Esophagus squamous epithelium (tissue), 5 donors: ENCODE measurements around the gene CNTNAP2. TPM values are rescaled to one million over a fixed set of nuclear protein-coding genes. Genes with fewer than 3 reads are reported as not detected.
"Not testable (repeated sequence)": the region's sequence is repeated elsewhere in the genome, so short reads cannot be mapped to it uniquely, and the experiment has no call there.

ENCODE experiments used
- DNase-seq: peaks from one replicate; lab custom pipeline; 2025; lab: John Stamatoyannopoulos, UW
- H3K27ac ChIP-seq, 4 donors: fragments of 200-600 bp; sonication (generic); one replicate each; pipeline ENCODE4 v1.5.1; 2016 to 2019; ENCODE audit warnings: mild to moderate bottlenecking in 1 of 4
- H3K27me3 ChIP-seq, 4 donors: fragments of 200-600 bp; sonication (generic); 1 replicate in 3 of 4; 2 replicates in 1 of 4; pipeline versions ENCODE4 v1.5.1 to v1.6.0; 2017 to 2021; ENCODE audit warnings: antibody characterized with exemption in 1 of 4
- H3K36me3 ChIP-seq, 3 donors: fragments of 200-600 bp; sonication (generic); one replicate each; pipeline ENCODE4 v1.5.1; 2016 to 2019
- H3K4me1 ChIP-seq, 3 donors: fragments of 200-600 bp; sonication (generic); one replicate each; pipeline ENCODE4 v1.5.1; 2017 to 2019
- H3K4me3 ChIP-seq, 4 donors: fragments of 200-600 bp; sonication (generic); 1 replicate in 3 of 4; 2 replicates in 1 of 4; pipeline ENCODE4 v1.5.1; 2016 to 2019; ENCODE audit warnings: mild to moderate bottlenecking in 2 of 4, moderate library complexity in 1 of 4
- H3K9me3 ChIP-seq, 3 donors: fragments of 200-600 bp; sonication (generic); one replicate each; pipeline ENCODE4 v1.5.1; 2016 to 2019
- CTCF ChIP-seq, 6 experiments: fragments of 450-650 bp in 4 of 6; fragments of 200-600 bp in 2 of 6; sonication (generic) in 2 of 6; IDR thresholded peaks; one replicate each; pipeline ENCODE4 v1.5.1; 2016 to 2019; ENCODE audit warnings: antibody characterized with exemption in 6 of 6, mild to moderate bottlenecking in 4 of 6, moderate library complexity in 4 of 6
- POLR2A ChIP-seq, 4 donors: fragments of 450-650 bp; IDR thresholded peaks; one replicate each; pipeline ENCODE4 v1.6.1; 2017; ENCODE audit warnings: antibody characterized with exemption in 4 of 4, mild to moderate bottlenecking in 4 of 4, moderate library complexity in 3 of 4
- WGBS, 2 donors: methylation state at CpG; one replicate each; pipeline ENCODE4 v1.1.5; 2018; 5-methylcytosine and 5-hydroxymethylcytosine counted together
- intact Hi-C: fragments of 100-400 bp; cut with DNase I; formaldehyde crosslinking; loops from one replicate; pipeline ENCODE4 v1.15.0; 2022
- total RNA-seq, 4 donors: library from RNA; depleted of rRNA; stranded (reverse); fragments of >200 nt; gene quantifications; one replicate each; pipeline ENCODE4 v1.1.0, GENCODE V29; 2016
- donor health status: DM: yes; HTN: yes; CAD: no.

CNTNAP2 gene
- total RNA-seq, 4 donors from 2014 or later: 0.95 to 2.3 (median 1.2) TPM

- Histone ChIP-seq H3K4me1 (no peaks in the 10 kb centered on the region), H3K27ac (no peak overlapping the region), H3K27me3 (no peaks in the 10 kb centered on the region), H3K9me3 (no peaks in the 10 kb centered on the region), H3K36me3 (no peaks in the 10 kb centered on the region), H3K4me3 (no peak overlapping the region)
- intact Hi-C loops: no loop called here
- TF ChIP-seq POLR2A (IDR thresholded peaks at IDR 0.05) (no peak), CTCF (IDR thresholded peaks at IDR 0.05) (no peak)
- no peak for DNase-seq
- WGBS, 2 donors: 53 to 71% methylated on average over 2 to 5 of the region's 5 CpGs
Observed at GRCh38 chr7:147584771-147585193, 1468.2 kb downstream of the CNTNAP2 start.

- no peaks in the 10 kb centered on the region for H3K4me1 ChIP-seq
- H3K4me3 ChIP-seq: no peak overlapping the region
- no peaks in the 10 kb centered on the region for H3K27me3 ChIP-seq
- intact Hi-C loops: no loop called here
- TF ChIP-seq CTCF (IDR thresholded peaks at IDR 0.05) (no peak), POLR2A (IDR thresholded peaks at IDR 0.05) (no peak)
- no peak for DNase-seq
- H3K27ac ChIP-seq: no peak overlapping the region
- WGBS, 2 donors: 0 to 50% methylated on average over 1 of the region's 1 CpG
- H3K9me3 ChIP-seq: no peaks in the 10 kb centered on the region
- no peaks in the 10 kb centered on the region for H3K36me3 ChIP-seq
Observed at GRCh38 chr7:147586110-147586509, 1469.5 kb downstream of the CNTNAP2 start.

- no peak overlapping the region for H3K4me3 ChIP-seq
- no peak for DNase-seq
- H3K27ac ChIP-seq: no peak overlapping the region
- TF ChIP-seq POLR2A (IDR thresholded peaks at IDR 0.05): no peak
- TF ChIP-seq CTCF (IDR thresholded peaks at IDR 0.05): no peak
- H3K9me3 ChIP-seq: no peaks in the 10 kb centered on the region
- H3K4me1 ChIP-seq: no peaks in the 10 kb centered on the region
- intact Hi-C loops: no loop called here
- 65% methylated on average over 1 of the region's 1 CpG for WGBS, 2 donors
- H3K27me3 ChIP-seq: no peaks in the 10 kb centered on the region
- H3K36me3 ChIP-seq: no peaks in the 10 kb centered on the region
Observed at GRCh38 chr7:147586526-147586925, 1469.9 kb downstream of the CNTNAP2 start.

- H3K36me3 ChIP-seq: no peaks in the 10 kb centered on the region
- 72 to 87% methylated on average over 2 of the region's 2 CpGs for WGBS, 2 donors
- H3K27ac ChIP-seq: no peak overlapping the region
- DNase-seq: no peak
- H3K4me1 ChIP-seq: no peaks in the 10 kb centered on the region
- intact Hi-C loops: no loop called here
- H3K27me3 ChIP-seq: no peaks in the 10 kb centered on the region
- H3K4me3 ChIP-seq: no peak overlapping the region
- H3K9me3 ChIP-seq: peaks cover 0 to 3% (median 0%) of the 10 kb centered on the region in 3 donors
- TF ChIP-seq CTCF (IDR thresholded peaks at IDR 0.05) (no peak), POLR2A (IDR thresholded peaks at IDR 0.05) (no peak)
Observed at GRCh38 chr7:147593271-147594057, 1476.9 kb downstream of the CNTNAP2 start.

- no peaks in the 10 kb centered on the region for H3K27me3 ChIP-seq
- no peak for DNase-seq
- no peak overlapping the region for H3K27ac ChIP-seq
- peaks cover 0 to 3% (median 0%) of the 10 kb centered on the region in 3 donors for H3K9me3 ChIP-seq
- intact Hi-C loops: no loop called here
- H3K4me1 ChIP-seq: no peaks in the 10 kb centered on the region
- WGBS, 2 donors: 74 to 80% methylated on average over 1 of the region's 1 CpG
- TF ChIP-seq POLR2A (IDR thresholded peaks at IDR 0.05): no peak
- no peak for TF ChIP-seq CTCF (IDR thresholded peaks at IDR 0.05)
- no peak overlapping the region for H3K4me3 ChIP-seq
- H3K36me3 ChIP-seq: no peaks in the 10 kb centered on the region
Observed at GRCh38 chr7:147595042-147595441, 1478.4 kb downstream of the CNTNAP2 start.

GRCh38 chr7:147598687-147599086, 1482.1 kb downstream of the CNTNAP2 start:
- H3K9me3 ChIP-seq, H3K27ac ChIP-seq, H3K27me3 ChIP-seq, intact Hi-C loops, H3K4me3 ChIP-seq, DNase-seq, H3K4me1 ChIP-seq, H3K36me3 ChIP-seq: not testable (repeated sequence)
- 49 to 78% methylated on average over 1 to 2 of the region's 2 CpGs for WGBS, 2 donors
